Fibroblast of lung (primary cell): ENCODE measurements around the gene PCP4.

Experiments used
- EZH2 ChIP-seq: IDR thresholded peaks from 2 replicates; pipeline ENCODE4 v1.5.1; 2012; ENCODE audit warnings: low read length, control low read depth, mild to moderate bottlenecking; ENCODE audit errors: missing control alignments
- TF ChIP-seq, protein P1 (sequence below), 2 donors: IDR thresholded peaks in 1 of 2; conservative IDR thresholded peaks in 1 of 2; 1 replicate in 1 of 2; 2 replicates in 1 of 2; pipeline ENCODE4 v1.5.1; 2011 to 2012; ENCODE audit warnings: low read length in 2 of 2, control low read depth in 1 of 2, inconsistent platforms in 1 of 2, low read depth in 1 of 2, mild to moderate bottlenecking in 1 of 2

GRCh38 chr21:39968010-39968409, 100.8 kb downstream of the PCP4 start:
- TF ChIP-seq, protein P1, sequence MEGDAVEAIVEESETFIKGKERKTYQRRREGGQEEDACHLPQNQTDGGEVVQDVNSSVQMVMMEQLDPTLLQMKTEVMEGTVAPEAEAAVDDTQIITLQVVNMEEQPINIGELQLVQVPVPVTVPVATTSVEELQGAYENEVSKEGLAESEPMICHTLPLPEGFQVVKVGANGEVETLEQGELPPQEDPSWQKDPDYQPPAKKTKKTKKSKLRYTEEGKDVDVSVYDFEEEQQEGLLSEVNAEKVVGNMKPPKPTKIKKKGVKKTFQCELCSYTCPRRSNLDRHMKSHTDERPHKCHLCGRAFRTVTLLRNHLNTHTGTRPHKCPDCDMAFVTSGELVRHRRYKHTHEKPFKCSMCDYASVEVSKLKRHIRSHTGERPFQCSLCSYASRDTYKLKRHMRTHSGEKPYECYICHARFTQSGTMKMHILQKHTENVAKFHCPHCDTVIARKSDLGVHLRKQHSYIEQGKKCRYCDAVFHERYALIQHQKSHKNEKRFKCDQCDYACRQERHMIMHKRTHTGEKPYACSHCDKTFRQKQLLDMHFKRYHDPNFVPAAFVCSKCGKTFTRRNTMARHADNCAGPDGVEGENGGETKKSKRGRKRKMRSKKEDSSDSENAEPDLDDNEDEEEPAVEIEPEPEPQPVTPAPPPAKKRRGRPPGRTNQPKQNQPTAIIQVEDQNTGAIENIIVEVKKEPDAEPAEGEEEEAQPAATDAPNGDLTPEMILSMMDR (conservative IDR thresholded peaks at IDR 0.05 in 1 of 2, IDR thresholded peaks at IDR 0.05 in 1 of 2; ENCODE audit: low read depth in 1 of 2, low read length in 2 of 2), result no peak
- no peak for TF ChIP-seq EZH2
